OCI-LY7 (cell line): Measurements from ENCODE around the gene ZDHHC8. TPM values are rescaled to one million over a fixed set of nuclear protein-coding genes. Genes with fewer than 3 reads are reported as not detected.

Source experiments
- BruUV-seq: library from RNA; stranded (reverse); fragments of 400-500 nt; replicated peaks from 2 replicates; lab custom pipeline; 2021; lab: Mats Ljungman, UMichigan
- CTCF ChIA-PET: fragments of 300-600 bp; sonication (Branson Sonifier 250); formaldehyde crosslinking; loops from one replicate; lab custom pipeline; 2022; ENCODE audit warnings: antibody characterized with exemption; ENCODE audit not compliant: unreplicated experiment; lab: Charles Lee
- POLR2A ChIA-PET: fragments of 300-600 bp; sonication (Branson Sonifier 250); formaldehyde crosslinking; loops from one replicate; lab custom pipeline; 2022; ENCODE audit warnings: antibody characterized with exemption; lab: Charles Lee
- DNase-seq: peaks from one replicate; pipeline ENCODE4 v3.0.0-alpha.2; 2015; ENCODE audit warnings: low spot score
- H2AFZ ChIP-seq: fragments of 200-600 bp; sonication (generic), shearing (Covaris generic); 2 replicates; pipeline ENCODE4 v1.6.1; 2014; ENCODE audit warnings: mild to moderate bottlenecking, antibody characterized with exemption, low read length, moderate library complexity
- H3K27ac ChIP-seq: fragments of 200-600 bp; sonication (generic); 2 replicates; pipeline ENCODE4 v1.5.1; 2014; ENCODE audit warnings: mixed run types, low read depth, mild to moderate bottlenecking, moderate library complexity, low read length, inconsistent platforms; ENCODE audit not compliant: poor library complexity, severe bottlenecking
- H3K36me3 ChIP-seq: fragments of 200-600 bp; sonication (generic); 2 replicates; pipeline ENCODE4 v1.6.1; 2014; ENCODE audit warnings: mild to moderate bottlenecking, antibody characterized with exemption, low read length, moderate library complexity, mixed read lengths; ENCODE audit not compliant: insufficient read depth
- H3K4me1 ChIP-seq: fragments of 200-600 bp; sonication (generic); 2 replicates; pipeline ENCODE4 v1.5.1; 2014; ENCODE audit warnings: mild to moderate bottlenecking, low read length; ENCODE audit not compliant: insufficient read depth, poor library complexity, severe bottlenecking
- H3K4me2 ChIP-seq: fragments of 200-600 bp; sonication (generic); 2 replicates; pipeline ENCODE4 v1.6.1; 2014; ENCODE audit warnings: mild to moderate bottlenecking, low read length
- H3K4me3 ChIP-seq: fragments of 200-600 bp; sonication (generic); 2 replicates; pipeline ENCODE4 v1.5.1; 2014; ENCODE audit warnings: mild to moderate bottlenecking, low read depth, low read length; ENCODE audit not compliant: poor library complexity, severe bottlenecking
- H3K79me2 ChIP-seq: fragments of 200-600 bp; sonication (generic); 2 replicates; pipeline ENCODE4 v1.6.1; 2016; ENCODE audit warnings: low read depth, mild to moderate bottlenecking, low read length, moderate library complexity, mixed read lengths; ENCODE audit not compliant: insufficient read depth
- H3K9me2 ChIP-seq: fragments of 200-600 bp; sonication (generic); 2 replicates; pipeline ENCODE4 v1.6.1; 2016; ENCODE audit warnings: mild to moderate bottlenecking, low read length, mixed read lengths; ENCODE audit not compliant: insufficient read depth
- H3K9me3 ChIP-seq: fragments of 200-600 bp; sonication (generic); 2 replicates; pipeline ENCODE4 v1.6.1; 2014; ENCODE audit warnings: mild to moderate bottlenecking, mixed run types, low read length, mixed read lengths
- H4K20me1 ChIP-seq: fragments of 200-600 bp; sonication (generic); 2 replicates; pipeline ENCODE4 v1.6.1; 2014; ENCODE audit warnings: mild to moderate bottlenecking, antibody characterized with exemption, low read length, moderate library complexity, mixed read lengths; ENCODE audit not compliant: insufficient read depth
- EZH2phosphoT487 ChIP-seq: fragments of 200-600 bp; sonication (generic); IDR thresholded peaks from 2 replicates; pipeline ENCODE4 v1.6.1; 2018; ENCODE audit warnings: low read depth, borderline replicate concordance, mild to moderate bottlenecking, mixed run types, antibody characterized with exemption, low read length, moderate library complexity, mixed read lengths
- intact Hi-C: fragments of 100-400 bp; cut with micrococcal nuclease; formaldehyde crosslinking; loops from one replicate; pipeline ENCODE4 v1.10.0; 2022; ENCODE audit not compliant: unreplicated experiment
- total RNA-seq, 2 experiments: library from RNA; depleted of rRNA in 1 of 2; stranded (reverse); fragments of >200 nt in 1 of 2; shearing (Covaris generic) in 1 of 2; gene quantifications; 2 replicates each; pipeline ENCODE4 v1.2.3, GENCODE V29; 2014 to 2022
- TF ChIP-seq, protein P1 (sequence below): fragments of 200-600 bp; sonication (generic); conservative IDR thresholded peaks from 2 replicates; pipeline ENCODE4 v1.5.1; 2014; ENCODE audit warnings: mild to moderate bottlenecking, antibody characterized with exemption, low read length, moderate library complexity, mixed read lengths

The ZDHHC8 gene
- total RNA-seq, 2 experiments from 2014 or later = 2.3 to 16.7 TPM

DNA sequence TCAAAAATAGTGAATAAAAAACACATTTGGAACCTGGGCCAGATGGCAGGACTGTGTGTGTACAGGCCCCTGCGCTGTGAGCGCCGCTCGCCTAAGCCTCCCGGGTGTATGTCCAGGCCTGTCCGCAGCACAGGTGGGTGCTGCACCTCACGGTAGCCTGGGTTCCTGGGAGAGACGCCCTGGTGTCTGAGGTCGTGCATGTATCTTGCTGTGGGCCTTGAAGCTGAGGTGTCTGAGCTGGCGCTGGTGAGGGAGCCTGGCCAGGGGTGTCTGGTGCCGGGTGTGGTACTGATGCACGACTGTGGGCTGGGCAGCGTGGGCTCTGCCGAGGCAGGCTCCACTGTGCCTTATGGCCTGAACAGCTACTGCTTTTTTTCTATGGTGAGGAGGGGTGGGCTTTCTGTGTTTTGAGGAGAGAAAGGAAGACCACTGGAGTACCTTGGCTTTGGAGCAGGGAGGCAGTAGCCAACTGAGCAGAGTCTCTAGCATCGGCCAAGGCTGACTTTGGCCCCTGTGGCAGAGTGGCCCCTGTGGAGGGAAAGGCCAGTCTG lies 4.2 kb upstream of the ZDHHC8 start:
- no peak overlapping the region for H3K4me3 ChIP-seq
- BruUV-seq = no TSS peak
- H3K9me2 ChIP-seq = no peaks in the 10 kb centered on the region
- ChIA-PET POLR2A (no interaction called here), CTCF (no interaction called here)
- no peak overlapping the region for H3K4me2 ChIP-seq
- peaks cover 9% of the 10 kb centered on the region for H4K20me1 ChIP-seq
- H3K9me3 ChIP-seq = no peaks in the 10 kb centered on the region
- no peak for DNase-seq
- peaks cover 63% of the 10 kb centered on the region for H3K36me3 ChIP-seq
- H3K79me2 ChIP-seq = peaks cover 5% of the 10 kb centered on the region; the same call in 1 of the 2 replicates
- H3K4me1 ChIP-seq = peaks cover 11% of the 10 kb centered on the region
- intact Hi-C loops = no loop called here
- H2AFZ ChIP-seq = no peak overlapping the region
- TF ChIP-seq EZH2phosphoT487 = no peak
- TF ChIP-seq, protein P1, sequence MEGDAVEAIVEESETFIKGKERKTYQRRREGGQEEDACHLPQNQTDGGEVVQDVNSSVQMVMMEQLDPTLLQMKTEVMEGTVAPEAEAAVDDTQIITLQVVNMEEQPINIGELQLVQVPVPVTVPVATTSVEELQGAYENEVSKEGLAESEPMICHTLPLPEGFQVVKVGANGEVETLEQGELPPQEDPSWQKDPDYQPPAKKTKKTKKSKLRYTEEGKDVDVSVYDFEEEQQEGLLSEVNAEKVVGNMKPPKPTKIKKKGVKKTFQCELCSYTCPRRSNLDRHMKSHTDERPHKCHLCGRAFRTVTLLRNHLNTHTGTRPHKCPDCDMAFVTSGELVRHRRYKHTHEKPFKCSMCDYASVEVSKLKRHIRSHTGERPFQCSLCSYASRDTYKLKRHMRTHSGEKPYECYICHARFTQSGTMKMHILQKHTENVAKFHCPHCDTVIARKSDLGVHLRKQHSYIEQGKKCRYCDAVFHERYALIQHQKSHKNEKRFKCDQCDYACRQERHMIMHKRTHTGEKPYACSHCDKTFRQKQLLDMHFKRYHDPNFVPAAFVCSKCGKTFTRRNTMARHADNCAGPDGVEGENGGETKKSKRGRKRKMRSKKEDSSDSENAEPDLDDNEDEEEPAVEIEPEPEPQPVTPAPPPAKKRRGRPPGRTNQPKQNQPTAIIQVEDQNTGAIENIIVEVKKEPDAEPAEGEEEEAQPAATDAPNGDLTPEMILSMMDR = no peak
- H3K27ac ChIP-seq = no peak overlapping the region

GRCh38 chr22:20127869-20128618 lies 3.6 kb upstream of the ZDHHC8 start:
- POLR2A ChIA-PET = no interaction called here
- H3K27ac ChIP-seq = no peak overlapping the region
- H4K20me1 ChIP-seq = peaks cover 9% of the 10 kb centered on the region
- H3K4me3 ChIP-seq = no peak overlapping the region
- TF ChIP-seq, protein P1 = no peak
- no peak for TF ChIP-seq EZH2phosphoT487
- no peak for DNase-seq
- no peaks in the 10 kb centered on the region for H3K9me3 ChIP-seq
- no peak overlapping the region for H3K4me2 ChIP-seq
- CTCF ChIA-PET = interaction anchor here (0.6 kb wide), 1 partner anchor 11 kb away, joined by 3 read pairs; the partner anchor contains the start of gene TRMT2A
- no TSS peak for BruUV-seq
- H2AFZ ChIP-seq = no peak overlapping the region
- H3K79me2 ChIP-seq = peaks cover 4% of the 10 kb centered on the region; the same call in 1 of the 2 replicates
- H3K36me3 ChIP-seq = peaks cover 58% of the 10 kb centered on the region
- peaks cover 11% of the 10 kb centered on the region for H3K4me1 ChIP-seq
- intact Hi-C loops = no loop called here
- no peaks in the 10 kb centered on the region for H3K9me2 ChIP-seq

- peaks cover under 1% of the 10 kb centered on the region; the same call in 1 of the 2 replicates for H3K79me2 ChIP-seq
- peaks cover 9% of the 10 kb centered on the region for H4K20me1 ChIP-seq
- no peaks in the 10 kb centered on the region for H3K9me2 ChIP-seq
- ChIA-PET CTCF (interaction anchor here (0.6 kb wide), 1 partner anchor 12 kb away, joined by 3 read pairs; the partner anchor contains the start of gene TRMT2A), POLR2A (no interaction called here)
- H3K27ac ChIP-seq = peak overlapping the region; percentile 4
- no peaks in the 10 kb centered on the region for H3K9me3 ChIP-seq
- DNase-seq = no peak
- peaks cover 53% of the 10 kb centered on the region for H3K36me3 ChIP-seq
- TF ChIP-seq, protein P1 = no peak
- no peak for TF ChIP-seq EZH2phosphoT487
- no peak overlapping the region for H3K4me2 ChIP-seq
- no peak overlapping the region for H3K4me3 ChIP-seq
- intact Hi-C loops = no loop called here
- BruUV-seq = no TSS peak
- peaks cover 11% of the 10 kb centered on the region for H3K4me1 ChIP-seq
- H2AFZ ChIP-seq = no peak overlapping the region
Observed at GRCh38 chr22:20128619-20128901, 3.0 kb upstream of the ZDHHC8 start.
